GM18505 (cell line): Measurements from ENCODE around the gene DNAI1.
"Not testable (repeated sequence)": the region's sequence is repeated elsewhere in the genome, so short reads cannot be mapped to it uniquely, and the experiment has no call there.

Experiments used
- ATAC-seq: cut with Tn5 transposase; IDR thresholded peaks from one replicate; pipeline ENCODE4 v1.9.1; 2021; ENCODE audit not compliant: unreplicated experiment
- POLR2A ChIP-seq: IDR thresholded peaks from 4 replicates; pipeline ENCODE4 v1.6.1; 2011; ENCODE audit warnings: borderline replicate concordance; ENCODE audit not compliant: insufficient read depth, insufficient read length; ENCODE audit errors: extremely low read depth

DNAI1 gene

GRCh38 chr9:34458959-34459340 is 345 bp downstream of the DNAI1 start:
- no peak for TF ChIP-seq POLR2A
- no peak for ATAC-seq

- ATAC-seq = no peak
These were observed 751 bp downstream of the DNAI1 start for GRCh38 chr9:34459356-34459755.

GRCh38 chr9:34459941-34460340 is 1.3 kb downstream of the DNAI1 start:
- ATAC-seq = no peak
- no peak for TF ChIP-seq POLR2A

More at GRCh38 chr9:34459356-34459755, 751 bp downstream of the DNAI1 start:
- no peak for TF ChIP-seq POLR2A

- TF ChIP-seq POLR2A = no peak
- ATAC-seq = no peak
These were observed 4.7 kb downstream of the DNAI1 start for GRCh38 chr9:34463098-34463900.

- no peak for ATAC-seq
- no peak for TF ChIP-seq POLR2A
These were observed 5.3 kb downstream of the DNAI1 start for GRCh38 chr9:34463901-34464232.

GRCh38 chr9:34464571-34464970 is 6.0 kb downstream of the DNAI1 start:
- TF ChIP-seq POLR2A = no peak
- ATAC-seq = no peak

GRCh38 chr9:34465468-34465867 is 6.9 kb downstream of the DNAI1 start:
- no peak for TF ChIP-seq POLR2A
- no peak for ATAC-seq

- TF ChIP-seq POLR2A = no peak
- no peak for ATAC-seq
These were observed 16.5 kb downstream of the DNAI1 start for GRCh38 chr9:34475097-34475496.

- ATAC-seq = no peak
- TF ChIP-seq POLR2A = no peak
These were observed 18.9 kb downstream of the DNAI1 start for GRCh38 chr9:34477541-34477940.

GRCh38 chr9:34479431-34479866 is 20.8 kb downstream of the DNAI1 start:
- no peak for TF ChIP-seq POLR2A
- ATAC-seq = no peak

- ATAC-seq = not testable (repeated sequence)
These were observed 23.0 kb downstream of the DNAI1 start for GRCh38 chr9:34481620-34482019.

GRCh38 chr9:34482746-34483145 is 24.1 kb downstream of the DNAI1 start:
- not testable (repeated sequence) for ATAC-seq

- no peak for TF ChIP-seq POLR2A
- ATAC-seq = no peak
These were observed 26.1 kb downstream of the DNAI1 start for GRCh38 chr9:34484678-34485077.

GRCh38 chr9:34485822-34486221 is 27.2 kb downstream of the DNAI1 start:
- TF ChIP-seq POLR2A = no peak
- no peak for ATAC-seq

GRCh38 chr9:34486572-34486971 is 28.0 kb downstream of the DNAI1 start:
- ATAC-seq = no peak
- no peak for TF ChIP-seq POLR2A
